ENCODE results near the gene CDH13.

Gene CDH13

DNA sequence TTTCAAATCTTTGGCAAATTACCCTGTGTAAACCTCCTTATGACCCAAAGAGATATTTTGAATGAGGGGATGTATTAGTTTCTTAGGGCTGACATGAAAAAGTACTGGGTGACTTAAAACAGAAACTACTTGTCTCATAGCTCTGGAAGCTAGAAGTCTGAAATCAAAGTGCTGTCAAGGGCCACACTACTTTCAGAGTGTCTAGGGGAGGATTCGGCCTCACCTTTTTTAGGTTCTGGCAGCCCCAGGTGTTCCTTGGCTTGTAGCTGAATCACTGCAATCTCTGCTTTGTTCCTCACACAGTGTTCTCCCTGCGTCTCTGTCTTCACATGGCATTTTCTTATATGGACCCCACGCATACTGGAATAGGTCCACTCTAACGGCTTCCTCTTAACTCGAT, 322.2 kb downstream of the CDH13 start:
- TF ChIP-seq, protein P1, sequence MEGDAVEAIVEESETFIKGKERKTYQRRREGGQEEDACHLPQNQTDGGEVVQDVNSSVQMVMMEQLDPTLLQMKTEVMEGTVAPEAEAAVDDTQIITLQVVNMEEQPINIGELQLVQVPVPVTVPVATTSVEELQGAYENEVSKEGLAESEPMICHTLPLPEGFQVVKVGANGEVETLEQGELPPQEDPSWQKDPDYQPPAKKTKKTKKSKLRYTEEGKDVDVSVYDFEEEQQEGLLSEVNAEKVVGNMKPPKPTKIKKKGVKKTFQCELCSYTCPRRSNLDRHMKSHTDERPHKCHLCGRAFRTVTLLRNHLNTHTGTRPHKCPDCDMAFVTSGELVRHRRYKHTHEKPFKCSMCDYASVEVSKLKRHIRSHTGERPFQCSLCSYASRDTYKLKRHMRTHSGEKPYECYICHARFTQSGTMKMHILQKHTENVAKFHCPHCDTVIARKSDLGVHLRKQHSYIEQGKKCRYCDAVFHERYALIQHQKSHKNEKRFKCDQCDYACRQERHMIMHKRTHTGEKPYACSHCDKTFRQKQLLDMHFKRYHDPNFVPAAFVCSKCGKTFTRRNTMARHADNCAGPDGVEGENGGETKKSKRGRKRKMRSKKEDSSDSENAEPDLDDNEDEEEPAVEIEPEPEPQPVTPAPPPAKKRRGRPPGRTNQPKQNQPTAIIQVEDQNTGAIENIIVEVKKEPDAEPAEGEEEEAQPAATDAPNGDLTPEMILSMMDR (IDR thresholded peaks at IDR 0.05; ENCODE audit: low read length, missing control alignments), result no peak
- H3K4me3 ChIP-seq (replicated peaks; ENCODE audit: low read depth, low read length), result no peak overlapping the region

GRCh38 chr16:82953517-82953916, 326.7 kb downstream of the CDH13 start:
- TF ChIP-seq, protein P1 (IDR thresholded peaks at IDR 0.05; ENCODE audit: low read length, missing control alignments), result no peak
- no peak overlapping the region for H3K4me3 ChIP-seq (replicated peaks; ENCODE audit: low read depth, low read length)

More for the DNA sequence above, 322.2 kb downstream of the CDH13 start:
- no peak for DNase-seq (ENCODE audit: low read depth)

DNA sequence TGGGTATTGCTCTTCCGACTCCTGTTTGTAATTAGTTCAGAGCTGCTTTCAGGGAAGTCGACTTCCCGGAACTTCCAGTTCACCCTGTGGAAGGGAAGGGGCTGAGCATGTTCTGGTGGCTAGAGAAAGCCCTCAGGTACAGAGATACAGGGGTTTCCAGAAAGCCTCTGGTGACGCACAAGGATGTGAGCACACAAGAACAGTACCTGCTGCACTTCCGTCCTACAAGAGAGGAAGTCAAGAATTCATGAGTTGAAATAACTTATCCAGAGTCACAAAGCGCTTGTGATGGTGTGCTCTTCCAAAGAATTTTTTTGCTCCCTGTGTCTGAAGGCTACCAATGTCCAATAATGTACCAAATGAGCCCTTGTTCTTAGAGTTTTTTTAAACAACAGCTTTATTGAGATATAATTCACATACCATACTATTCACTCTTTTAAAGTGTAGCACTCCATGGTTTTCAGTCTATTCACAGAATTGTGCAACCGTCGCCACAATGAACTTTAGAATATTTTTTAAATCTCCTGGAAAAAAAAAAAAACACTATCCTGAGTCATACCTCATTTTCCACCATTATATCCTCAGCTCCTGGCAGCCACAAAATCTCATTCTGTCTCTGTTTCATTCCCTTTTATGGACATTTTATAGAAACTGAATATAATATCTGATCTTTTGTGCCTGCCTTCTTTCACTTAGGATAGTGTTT, 327.6 kb downstream of the CDH13 start:
- H3K4me3 ChIP-seq (replicated peaks; ENCODE audit: low read depth, low read length), result no peak overlapping the region
- DNase-seq (ENCODE audit: low read depth), result peak; percentile 76
- TF ChIP-seq, protein P1 (IDR thresholded peaks at IDR 0.05; ENCODE audit: low read length, missing control alignments), result no peak

More at GRCh38 chr16:82953517-82953916, 326.7 kb downstream of the CDH13 start:
- DNase-seq (ENCODE audit: low read depth), result no peak

- no peak for DNase-seq (ENCODE audit: low read depth)
- TF ChIP-seq, protein P1 (IDR thresholded peaks at IDR 0.05; ENCODE audit: low read length, missing control alignments), result no peak
- H3K4me3 ChIP-seq (replicated peaks; ENCODE audit: low read depth, low read length), result no peak overlapping the region
Measured at GRCh38 chr16:82955741-82956348, 329.1 kb downstream of the CDH13 start.

GRCh38 chr16:82957212-82957611, 330.4 kb downstream of the CDH13 start:
- H3K4me3 ChIP-seq (replicated peaks; ENCODE audit: low read depth, low read length), result no peak overlapping the region
- TF ChIP-seq, protein P1 (IDR thresholded peaks at IDR 0.05; ENCODE audit: low read length, missing control alignments), result no peak
- DNase-seq (ENCODE audit: low read depth), result no peak

- DNase-seq (ENCODE audit: low read depth), result no peak
Measured at GRCh38 chr16:82960918-82961317, 334.1 kb downstream of the CDH13 start.

More at GRCh38 chr16:82960918-82961317, 334.1 kb downstream of the CDH13 start:
- TF ChIP-seq, protein P1 (IDR thresholded peaks at IDR 0.05; ENCODE audit: low read length, missing control alignments), result no peak
- no peak overlapping the region for H3K4me3 ChIP-seq (replicated peaks; ENCODE audit: low read depth, low read length)

All from fibroblast of pulmonary artery (primary cell).